Peyer's patch (tissue), 4 donors: ENCODE results near the gene HGF.

Source experiments
- CTCF ChIP-seq, 6 experiments: fragments of 450-650 bp in 4 of 6; fragments of 200-600 bp in 2 of 6; sonication (generic) in 1 of 6; IDR thresholded peaks; one replicate each; pipeline ENCODE4 v1.5.1; 2017 to 2019; ENCODE audit warnings: antibody characterized with exemption in 6 of 6, mild to moderate bottlenecking in 3 of 6, moderate library complexity in 1 of 6
- POLR2A ChIP-seq, 2 donors: fragments of 450-650 bp; IDR thresholded peaks; one replicate each; pipeline ENCODE4 v1.5.1; 2017; ENCODE audit warnings: antibody characterized with exemption in 2 of 2, mild to moderate bottlenecking in 2 of 2, moderate library complexity in 2 of 2

- TF ChIP-seq CTCF (IDR thresholded peaks at IDR 0.05) (no peak), POLR2A (IDR thresholded peaks at IDR 0.05) (no peak)
These were observed 19.7 kb upstream of the HGF start for GRCh38 chr7:81789406-81790119.
